Fibroblast of skin of right quadriceps (primary cell): ENCODE measurements around the gene RNPEP.
"Not testable (repeated sequence)": the region's sequence is repeated elsewhere in the genome, so short reads cannot be mapped to it uniquely, and the experiment has no call there.

Experiments
- DNase-seq: peaks from one replicate; pipeline ENCODE4 v3.0.0-alpha.2; 2013

RNPEP gene

GRCh38 chr1:201962382-201962781 lies 20.1 kb upstream of the RNPEP start:
- DNase-seq, result not testable (repeated sequence)

- DNase-seq, result peak; percentile 75
Measured at GRCh38 chr1:201964261-201964660, 18.2 kb upstream of the RNPEP start.

GRCh38 chr1:201966171-201966570 lies 16.3 kb upstream of the RNPEP start:
- no peak for DNase-seq

GRCh38 chr1:201968202-201968925 lies 14.1 kb upstream of the RNPEP start:
- DNase-seq, result no peak

- peak; percentile 37 for DNase-seq
Measured at GRCh38 chr1:201970334-201971159, 11.9 kb upstream of the RNPEP start.

GRCh38 chr1:201982082-201982622 lies 296 bp upstream of the RNPEP start:
- no peak for DNase-seq

DNA sequence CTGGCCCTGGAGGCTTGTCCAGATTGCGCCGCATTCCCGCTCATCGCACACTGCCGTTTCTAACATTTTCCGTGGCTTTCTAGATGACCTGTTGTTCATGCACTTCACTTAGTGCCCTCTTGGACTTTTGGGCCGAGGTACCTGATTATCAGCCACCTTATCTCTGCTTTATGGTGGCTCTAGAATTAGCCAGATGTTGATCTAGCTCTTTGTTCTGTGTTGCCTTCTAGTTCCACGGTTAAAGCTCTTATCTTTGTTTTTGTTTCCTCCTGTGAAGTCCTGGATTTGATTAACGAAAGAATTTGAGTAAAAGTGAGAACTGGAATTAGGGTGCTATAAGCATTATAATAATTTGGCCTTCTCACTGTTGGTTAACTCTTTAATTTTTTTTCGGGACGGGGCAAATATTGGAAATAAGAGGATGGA lies 945 bp downstream of the RNPEP start:
- no peak for DNase-seq

DNA sequence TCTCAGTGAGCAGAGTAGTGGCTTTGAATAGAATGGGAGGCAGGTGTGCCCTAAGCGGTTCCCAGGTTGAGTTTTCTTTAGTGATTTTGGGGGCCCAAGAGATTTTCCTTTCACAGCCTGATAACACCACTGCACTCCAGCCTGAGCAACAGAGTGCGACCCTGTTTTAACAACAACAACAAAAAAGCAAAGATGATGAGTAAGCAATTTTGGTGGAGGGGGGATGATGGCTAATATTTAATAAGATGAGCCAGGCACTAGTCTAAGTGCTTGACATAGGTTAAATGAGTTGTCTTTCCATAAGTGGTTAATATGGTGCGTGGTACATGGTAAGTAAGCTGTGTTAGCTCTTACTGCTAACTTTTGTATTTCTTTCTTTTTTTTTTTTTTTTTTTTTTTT lies 2.0 kb downstream of the RNPEP start:
- no peak for DNase-seq

DNA sequence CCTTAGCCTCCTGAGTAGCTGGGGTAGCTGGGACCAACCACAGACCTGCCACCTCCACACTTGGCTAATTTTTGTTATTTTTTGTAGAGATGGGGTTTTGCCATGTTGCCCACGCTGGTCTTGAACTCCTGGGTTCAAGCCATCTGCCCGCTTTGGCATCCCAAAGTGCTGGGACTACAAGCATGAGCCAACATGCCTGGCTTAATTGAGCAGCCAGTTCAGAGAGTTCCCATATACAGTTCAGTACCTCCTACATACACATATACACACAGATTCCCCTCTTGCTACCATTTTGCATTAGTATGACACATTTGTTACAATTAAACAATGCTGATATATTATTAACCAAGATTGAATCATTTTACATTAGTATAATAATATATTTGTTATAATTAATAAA lies 2.9 kb downstream of the RNPEP start:
- DNase-seq, result no peak

DNA sequence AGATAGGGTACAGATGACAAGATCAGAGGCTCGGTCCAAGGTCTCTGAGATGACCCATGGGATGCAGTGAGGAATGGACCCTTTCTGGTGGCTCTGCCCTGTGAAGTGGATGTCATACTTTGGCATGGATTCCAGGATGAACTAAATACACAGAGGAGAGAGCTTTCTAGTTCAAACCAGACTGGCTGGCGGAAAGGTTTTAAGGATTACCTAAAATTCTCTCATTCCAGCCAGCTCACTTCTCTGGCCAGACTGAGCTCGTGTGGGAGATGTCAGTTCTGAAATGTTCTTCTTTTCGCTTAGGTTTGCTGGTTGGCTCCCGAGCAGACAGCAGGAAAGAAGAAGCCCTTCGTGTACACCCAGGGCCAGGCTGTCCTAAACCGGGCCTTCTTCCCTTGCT lies 6.2 kb downstream of the RNPEP start:
- DNase-seq, result no peak

DNA sequence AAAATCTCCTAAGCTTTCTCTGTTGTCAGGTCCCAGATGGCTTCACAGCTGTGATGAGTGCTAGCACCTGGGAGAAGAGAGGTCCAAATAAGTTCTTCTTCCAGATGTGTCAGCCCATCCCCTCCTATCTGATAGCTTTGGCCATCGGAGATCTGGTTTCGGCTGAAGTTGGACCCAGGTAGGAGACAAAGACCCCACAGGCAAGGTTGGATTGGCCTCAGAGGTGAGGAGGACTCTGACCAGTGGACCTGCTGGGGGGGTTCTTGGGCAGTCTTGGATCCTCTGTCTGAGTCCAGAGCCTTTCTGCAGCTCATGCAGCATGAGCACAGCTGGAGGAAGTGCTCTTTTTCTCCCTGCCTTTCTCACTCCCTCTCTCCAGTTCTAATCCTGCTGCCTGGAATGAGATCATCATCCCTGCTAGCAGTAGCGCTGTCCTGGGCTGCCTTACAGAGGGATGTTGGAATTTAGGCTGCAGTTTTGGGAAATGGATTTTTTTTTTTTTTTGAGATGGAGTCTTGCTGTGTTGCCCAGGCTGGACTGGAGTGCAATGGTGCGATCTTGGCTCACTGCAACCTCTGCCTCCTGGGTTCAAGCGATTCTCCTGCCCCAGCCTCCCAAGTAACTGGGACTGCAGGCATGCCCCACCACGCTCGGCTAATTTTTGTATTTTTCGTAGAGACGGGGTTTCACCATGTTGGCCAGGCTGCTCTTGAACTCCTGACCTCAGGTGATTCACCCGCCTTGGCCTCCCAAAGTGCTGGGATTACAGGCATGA lies 7.1 kb downstream of the RNPEP start:
- no peak for DNase-seq

- DNase-seq, result no peak
Measured at GRCh38 chr1:201990427-201990826, 8.0 kb downstream of the RNPEP start.

DNA sequence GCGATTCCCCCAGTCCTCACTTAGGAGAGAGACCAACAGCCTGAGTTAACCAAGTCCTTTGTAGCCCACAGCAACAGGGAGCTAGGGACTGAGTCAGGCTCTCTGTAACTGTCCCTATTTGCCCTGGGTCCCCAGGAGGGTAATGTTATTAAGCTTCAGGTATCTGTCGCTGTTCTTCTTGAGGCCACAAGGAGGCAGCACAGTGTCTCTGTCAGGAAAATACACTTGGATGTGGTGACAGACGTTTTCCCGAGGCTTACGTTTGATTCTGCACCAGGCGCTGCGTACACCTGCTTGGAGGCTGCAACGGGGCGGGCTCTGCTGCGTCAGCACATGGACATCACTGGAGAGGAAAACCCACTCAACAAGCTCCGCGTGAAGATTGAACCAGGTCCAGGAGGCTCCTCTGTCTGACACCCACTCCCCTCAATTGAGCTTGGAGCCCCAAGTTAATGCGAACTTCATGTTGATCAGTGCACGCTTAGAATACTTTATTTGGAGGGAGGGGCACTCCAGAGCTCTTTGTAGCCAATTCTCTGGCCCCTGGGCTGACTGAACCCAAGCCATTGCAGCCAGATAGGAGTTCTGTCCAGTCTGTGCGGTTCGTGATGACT lies 17.3 kb downstream of the RNPEP start:
- DNase-seq, result peak; percentile 43

DNA sequence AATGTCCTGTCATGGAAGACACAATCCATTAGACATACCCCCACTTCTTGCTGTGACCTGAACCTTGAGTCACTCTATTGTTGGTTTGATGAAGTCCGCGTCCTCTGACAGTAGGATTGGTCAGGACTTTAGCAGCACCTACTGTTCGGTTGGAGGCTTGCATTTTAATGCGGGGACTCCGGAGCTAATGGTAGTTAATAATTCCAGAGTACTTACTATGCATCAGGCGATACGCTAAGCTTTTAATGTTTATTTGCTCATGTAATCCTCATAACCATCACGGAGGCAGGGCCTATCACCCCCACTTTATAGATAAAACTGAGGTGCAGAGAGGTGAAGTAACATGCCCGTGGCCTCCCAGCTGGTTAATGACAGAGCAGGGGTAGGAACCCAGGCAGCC lies 20.1 kb downstream of the RNPEP start:
- DNase-seq, result no peak

DNA sequence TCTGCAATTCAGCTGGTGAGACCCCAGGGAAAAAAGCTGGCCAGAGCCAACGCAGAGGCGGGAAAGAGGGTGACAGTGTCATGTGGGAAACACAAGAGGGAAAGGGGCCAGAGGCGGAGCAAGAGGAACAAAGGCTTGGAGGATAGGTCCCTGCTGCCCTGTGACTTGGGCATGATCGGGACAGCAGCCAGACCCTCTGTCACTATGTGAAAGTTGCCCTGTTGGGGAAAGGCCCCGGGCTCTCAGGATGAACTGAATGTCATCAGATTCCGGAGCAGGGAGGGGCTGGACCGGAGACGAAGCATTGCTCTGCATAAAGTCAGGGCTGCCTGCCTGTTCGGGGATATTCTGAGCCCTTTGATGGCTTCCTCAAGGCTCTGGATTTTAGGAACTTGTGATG lies 22.3 kb downstream of the RNPEP start:
- no peak for DNase-seq

GRCh38 chr1:202005958-202006357 lies 23.5 kb downstream of the RNPEP start:
- DNase-seq, result no peak

GRCh38 chr1:202007304-202007703 lies 24.9 kb downstream of the RNPEP start:
- DNase-seq, result no peak

- no peak for DNase-seq
Measured at GRCh38 chr1:202007805-202008489, 25.5 kb downstream of the RNPEP start.

- peak; percentile 71 for DNase-seq
Measured at GRCh38 chr1:202009326-202010179, 27.1 kb downstream of the RNPEP start.

DNA sequence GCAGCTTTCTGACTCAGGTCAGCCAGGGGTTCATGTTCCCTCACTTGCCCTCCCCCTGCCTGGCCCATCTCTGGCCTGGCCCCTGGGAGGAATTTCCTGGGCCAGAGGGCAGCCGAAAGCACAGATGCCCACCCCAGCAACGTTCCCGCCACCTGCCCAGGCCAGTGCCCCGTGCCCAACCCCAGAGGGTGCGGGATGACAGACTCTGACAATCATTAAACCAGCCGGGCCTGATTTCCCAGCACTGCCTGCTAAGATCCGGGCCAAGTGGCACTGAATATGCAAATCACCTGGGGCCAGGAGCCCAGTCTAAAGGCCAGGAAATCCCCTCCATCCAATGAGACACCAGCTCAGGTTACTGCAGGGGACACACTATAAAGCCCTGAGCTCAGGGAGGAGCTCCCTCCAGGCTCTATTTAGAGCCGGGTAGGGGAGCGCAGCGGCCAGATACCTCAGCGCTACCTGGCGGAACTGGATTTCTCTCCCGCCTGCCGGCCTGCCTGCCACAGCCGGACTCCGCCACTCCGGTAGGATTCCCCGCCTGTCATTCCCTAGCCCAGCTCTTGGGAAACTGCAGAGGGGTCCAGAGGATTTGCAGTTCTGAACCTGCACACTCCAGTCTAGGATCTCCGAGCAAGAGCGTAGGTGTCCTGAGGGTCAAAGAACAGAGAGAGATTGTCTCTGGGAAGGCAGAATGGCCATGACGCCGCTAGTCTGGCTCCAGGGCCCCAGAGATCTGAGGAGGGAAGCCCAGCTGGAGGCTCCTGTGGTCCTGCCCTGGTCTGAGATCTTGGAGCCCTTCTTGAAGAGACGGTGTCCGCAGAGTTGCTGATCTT lies 27.9 kb downstream of the RNPEP start, which contains the start of gene ELF3:
Gene ELF3 (plus strand): TSS at position 408 of the 836 bp plus-strand sequence. CDS start 550 bp downstream, outside the sequence.
- DNase-seq, result no peak
